Chondrocyte (in vitro differentiated cells): ENCODE results near the gene PAX2. TPM values are rescaled to one million over a fixed set of nuclear protein-coding genes. Genes with fewer than 3 reads are reported as not detected.
A peak's percentile ranks its signal among the peaks of the same experiment; 100 is the strongest.
"Not testable (repeated sequence)": the region's sequence is repeated elsewhere in the genome, so short reads cannot be mapped to it uniquely, and the experiment has no call there.

Experiments used
- DNase-seq: peaks from one replicate; pipeline ENCODE4 v3.0.0; 2021; ENCODE audit warnings: mixed read lengths, low spot score
- H3K27ac Mint-ChIP-seq: one replicate; pipeline ENCODE4 v1.8.0; 2021; ENCODE audit warnings: mild to moderate bottlenecking, moderate library complexity, mixed read lengths; ENCODE audit not compliant: unreplicated experiment
- H3K27me3 Mint-ChIP-seq: 2 replicates; pipeline ENCODE4 v1.8.0; 2021; ENCODE audit warnings: low read depth, mixed read lengths
- H3K36me3 Mint-ChIP-seq: 2 replicates; pipeline ENCODE4 v1.8.0; 2021; ENCODE audit warnings: low read depth, mixed read lengths
- H3K4me1 Mint-ChIP-seq: 2 replicates; pipeline ENCODE4 v1.8.0; 2021; ENCODE audit warnings: low read depth, mild to moderate bottlenecking, mixed read lengths
- H3K4me3 Mint-ChIP-seq: one replicate; pipeline ENCODE4 v1.8.0; 2021; ENCODE audit warnings: mild to moderate bottlenecking, moderate library complexity, mixed read lengths; ENCODE audit not compliant: unreplicated experiment
- H3K9me3 Mint-ChIP-seq: 2 replicates; pipeline ENCODE4 v1.8.0; 2021; ENCODE audit warnings: low read depth, mixed read lengths
- CTCF ChIP-seq: fragments of 200-600 bp; sonication (generic); IDR thresholded peaks from 2 replicates; pipeline ENCODE4 v1.5.0; 2021; ENCODE audit warnings: antibody characterized with exemption, mild to moderate bottlenecking, moderate library complexity
- long read RNA-seq: library from polyadenylated mRNA; stranded (forward); transcript quantifications from one replicate; pipeline ENCODE4 v2.0.0, GENCODE V29; 2021
- total RNA-seq: library from RNA; stranded (reverse); gene quantifications from 3 replicates; pipeline ENCODE4 v1.2.1, GENCODE V29; 2021

The PAX2 gene
- 0.62 to 0.87 TPM in 2 of 3 replicates, not detected in the other for total RNA-seq
- long read RNA-seq: 0 reads

DNA sequence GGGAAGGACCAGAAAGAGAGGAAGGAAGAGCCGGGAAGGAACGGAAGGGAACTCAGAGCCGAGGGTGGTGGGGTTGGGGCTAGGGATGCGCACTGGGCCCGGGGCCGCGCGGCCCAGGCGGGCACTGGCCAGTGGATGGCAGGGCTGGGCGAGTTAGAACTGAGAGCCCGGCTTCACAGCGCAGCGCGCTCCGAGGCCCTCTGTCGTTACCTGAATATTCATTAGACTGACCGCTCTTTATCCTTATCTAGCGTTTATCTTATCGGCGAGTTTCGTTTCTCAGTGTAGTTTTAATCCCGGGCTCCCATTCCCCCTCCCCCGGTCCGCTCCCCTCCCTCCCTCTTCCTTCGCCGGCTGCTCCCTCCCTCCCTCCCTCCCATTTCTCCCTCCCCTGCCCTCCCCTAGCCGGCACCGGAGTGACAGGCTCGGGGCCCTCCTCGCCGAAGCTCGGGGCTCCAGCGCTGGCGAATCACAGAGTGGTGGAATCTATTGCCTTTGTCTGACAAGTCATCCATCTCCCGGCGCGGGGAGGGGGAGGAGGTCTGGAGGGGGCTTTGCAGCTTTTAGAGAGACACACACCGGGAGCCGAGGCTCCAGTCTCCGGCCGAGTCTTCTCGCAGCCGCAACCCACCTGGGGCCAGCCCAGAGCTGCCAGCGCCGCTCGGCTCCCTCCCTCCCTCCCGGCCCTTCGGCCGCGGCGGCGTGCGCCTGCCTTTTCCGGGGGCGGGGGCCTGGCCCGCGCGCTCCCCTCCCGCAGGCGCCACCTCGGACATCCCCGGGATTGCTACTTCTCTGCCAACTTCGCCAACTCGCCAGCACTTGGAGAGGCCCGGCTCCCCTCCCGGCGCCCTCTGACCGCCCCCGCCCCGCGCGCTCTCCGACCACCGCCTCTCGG lies at the start of gene PAX2:
Gene PAX2, plus strand, starts transcription at position 596 of the 895 bp plus-strand sequence. CDS start 679 bp downstream, outside the sequence.
- Mint-ChIP-seq H3K27me3 (peaks cover 82% of the 10 kb centered on the region), H3K4me3 (peak within 1 kb of the TSS; percentile 38), H3K36me3 (peaks cover 2% of the 10 kb centered on the region), H3K9me3 (no peaks in the 10 kb centered on the region), H3K27ac (no peak within 1 kb of the TSS), H3K4me1 (peaks cover 39% of the 10 kb centered on the region)
- DNase-seq: no peak
- no peak for TF ChIP-seq CTCF

DNA sequence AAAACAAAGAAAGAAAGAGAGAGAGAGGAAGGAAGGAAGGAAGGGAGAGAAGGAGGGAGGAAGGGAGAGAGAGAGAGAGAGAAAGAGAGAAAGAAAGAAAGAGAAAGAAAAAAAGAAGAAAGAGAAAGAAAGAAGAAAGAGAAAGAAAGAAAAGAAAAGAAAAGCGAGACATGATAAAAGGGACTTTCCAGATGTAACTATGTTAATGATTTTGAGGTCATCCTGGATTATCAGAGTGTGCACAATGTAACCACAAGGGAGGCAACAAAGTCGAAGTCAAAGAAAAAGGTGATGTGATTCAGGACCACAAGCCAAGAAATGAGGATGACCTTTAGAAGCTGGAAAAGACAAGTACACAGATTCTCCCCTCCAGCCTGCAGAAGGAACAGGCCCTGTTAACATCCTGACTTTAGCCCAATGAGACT lies 48.9 kb upstream of the PAX2 start:
- H3K27ac Mint-ChIP-seq: no peak overlapping the region
- H3K4me3 Mint-ChIP-seq: no peak overlapping the region
- no peaks in the 10 kb centered on the region for H3K36me3 Mint-ChIP-seq
- no peak for DNase-seq
- H3K9me3 Mint-ChIP-seq: no peaks in the 10 kb centered on the region
- peaks cover 2% of the 10 kb centered on the region for H3K4me1 Mint-ChIP-seq
- TF ChIP-seq CTCF: no peak
- peaks cover 30% of the 10 kb centered on the region for H3K27me3 Mint-ChIP-seq

GRCh38 chr10:100697070-100697469 lies 48.3 kb upstream of the PAX2 start:
- Mint-ChIP-seq H3K27ac (no peak overlapping the region), H3K27me3 (peaks cover 26% of the 10 kb centered on the region)
- TF ChIP-seq CTCF: no peak

DNA sequence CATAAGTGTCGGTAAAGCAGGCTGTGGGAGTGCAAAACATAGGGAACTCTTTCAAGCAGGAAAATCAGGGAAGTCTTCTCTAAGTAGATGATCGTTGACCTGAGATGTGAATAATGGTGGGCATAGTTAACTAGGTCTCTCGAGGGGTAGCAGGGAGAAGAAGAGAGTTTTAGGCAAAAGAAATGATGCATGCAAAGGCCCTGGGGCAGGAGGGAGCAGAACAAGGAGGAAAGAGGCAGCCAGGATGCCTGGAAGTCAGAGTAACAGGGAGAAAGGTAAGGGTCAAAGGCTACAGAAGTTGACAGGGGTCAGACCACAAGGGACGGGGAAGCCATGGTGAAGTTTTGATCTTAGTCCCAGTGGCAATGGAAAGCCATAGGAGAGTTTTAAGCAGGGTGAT lies 47.8 kb upstream of the PAX2 start:
- no peak for TF ChIP-seq CTCF
- Mint-ChIP-seq H3K4me3 (no peak overlapping the region), H3K27ac (no peak overlapping the region), H3K9me3 (no peaks in the 10 kb centered on the region), H3K27me3 (peaks cover 23% of the 10 kb centered on the region), H3K4me1 (peaks cover 2% of the 10 kb centered on the region), H3K36me3 (no peaks in the 10 kb centered on the region)
- no peak for DNase-seq

More at GRCh38 chr10:100697070-100697469, 48.3 kb upstream of the PAX2 start:
- H3K4me3 Mint-ChIP-seq: no peak overlapping the region
- no peaks in the 10 kb centered on the region for H3K36me3 Mint-ChIP-seq
- no peaks in the 10 kb centered on the region for H3K9me3 Mint-ChIP-seq
- peaks cover 2% of the 10 kb centered on the region for H3K4me1 Mint-ChIP-seq
- no peak for DNase-seq

GRCh38 chr10:100701704-100702103 lies 43.7 kb upstream of the PAX2 start:
- H3K4me1 Mint-ChIP-seq, H3K9me3 Mint-ChIP-seq, H3K27ac Mint-ChIP-seq, H3K36me3 Mint-ChIP-seq, H3K4me3 Mint-ChIP-seq, DNase-seq: not testable (repeated sequence)
- H3K27me3 Mint-ChIP-seq: peaks cover 34% of the 10 kb centered on the region
